GM12864 (cell line): ENCODE measurements around the gene GPX3.

ENCODE experiments used
- DNase-seq: peaks from one replicate; pipeline ENCODE4 v3.0.0-alpha.2; 2011; ENCODE audit warnings: low read depth
- H3K4me3 ChIP-seq: 2 replicates; pipeline ENCODE4 v1.5.1; 2011; ENCODE audit warnings: mild to moderate bottlenecking, low read depth, low read length, control low read depth
- CTCF ChIP-seq: IDR thresholded peaks from 2 replicates; pipeline ENCODE4 v1.5.1; 2011; ENCODE audit warnings: low read depth, mild to moderate bottlenecking, moderate library complexity, low read length, control low read depth, inconsistent platforms; ENCODE audit errors: missing control alignments

GPX3 gene

DNA sequence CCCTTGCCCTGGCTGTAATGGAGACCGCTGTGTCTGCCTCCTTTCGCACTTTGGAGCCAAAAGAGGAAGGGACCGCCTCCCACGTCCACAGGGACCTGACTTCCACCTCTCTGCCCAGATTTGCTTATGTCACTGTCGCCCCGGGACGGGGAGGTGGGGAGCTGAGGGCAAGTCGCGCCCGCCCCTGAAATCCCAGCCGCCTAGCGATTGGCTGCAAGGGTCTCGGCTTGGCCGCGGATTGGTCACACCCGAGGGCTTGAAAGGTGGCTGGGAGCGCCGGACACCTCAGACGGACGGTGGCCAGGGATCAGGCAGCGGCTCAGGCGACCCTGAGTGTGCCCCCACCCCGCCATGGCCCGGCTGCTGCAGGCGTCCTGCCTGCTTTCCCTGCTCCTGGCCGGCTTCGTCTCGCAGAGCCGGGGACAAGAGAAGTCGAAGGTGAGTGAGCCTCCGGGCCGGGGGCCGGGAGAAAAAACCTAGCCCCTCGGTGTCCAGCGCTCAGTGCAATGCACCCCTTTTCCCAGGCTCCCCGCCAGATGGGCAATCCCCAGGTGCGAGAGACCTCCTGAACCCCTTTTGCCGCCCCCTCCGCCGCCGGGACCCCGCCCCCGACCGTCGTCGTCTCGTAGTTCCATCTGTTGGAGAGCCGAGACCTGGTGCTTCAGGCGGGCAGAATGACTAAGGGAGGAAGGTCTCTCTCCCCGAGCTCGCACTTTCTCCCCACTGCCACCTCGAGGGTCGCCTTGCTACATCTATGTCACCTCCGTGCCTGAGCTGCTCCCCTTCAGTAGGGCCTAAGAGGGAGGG, at the start of gene GPX3:
Gene GPX3, plus strand, starts transcription at position 288 of the 807 bp plus-strand sequence. Its CDS starts 64 bp downstream, at position 352.
- no peak for DNase-seq
- H3K4me3 ChIP-seq: peak within 1 kb of the TSS; percentile 17
- no peak for TF ChIP-seq CTCF

GRCh38 chr5:150978590-150978989, 41.8 kb upstream of the GPX3 start:
- TF ChIP-seq CTCF: no peak
- no peak for DNase-seq
- H3K4me3 ChIP-seq: no peak overlapping the region

DNA sequence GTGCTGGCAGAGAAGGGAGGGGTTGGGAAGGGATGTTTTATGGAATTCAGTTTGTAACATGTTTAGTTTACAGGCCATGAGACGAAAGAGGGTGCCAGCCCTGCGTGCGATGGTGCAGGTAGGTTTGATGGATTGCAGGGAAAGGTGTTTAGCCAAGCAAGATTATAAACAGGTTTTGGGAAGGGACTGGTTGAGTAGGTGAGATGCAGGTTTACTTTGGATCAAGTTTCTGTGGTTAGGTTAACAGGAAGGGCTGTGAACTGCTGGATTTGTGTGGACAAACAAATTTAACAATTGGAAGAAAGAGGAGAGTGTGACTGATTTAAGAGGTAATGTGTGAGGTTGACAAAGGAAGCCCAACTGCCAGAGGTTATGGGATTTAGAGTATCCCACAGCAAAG, 32.6 kb upstream of the GPX3 start:
- no peak for DNase-seq
- no peak for TF ChIP-seq CTCF
- no peak overlapping the region for H3K4me3 ChIP-seq

GRCh38 chr5:150989695-150990094, 30.7 kb upstream of the GPX3 start:
- no peak overlapping the region for H3K4me3 ChIP-seq
- no peak for DNase-seq
- peak; percentile 40 for TF ChIP-seq CTCF

GRCh38 chr5:150992705-150993104, 27.7 kb upstream of the GPX3 start:
- no peak overlapping the region for H3K4me3 ChIP-seq
- TF ChIP-seq CTCF: no peak
- DNase-seq: no peak

GRCh38 chr5:150993422-150993821, 27.0 kb upstream of the GPX3 start:
- no peak for TF ChIP-seq CTCF
- H3K4me3 ChIP-seq: no peak overlapping the region
- DNase-seq: no peak
